HG03103 (cell line): ENCODE measurements around the gene ING4.
"Not testable (repeated sequence)": the region's sequence is repeated elsewhere in the genome, so short reads cannot be mapped to it uniquely, and the experiment has no call there.

Source experiments
- ATAC-seq: cut with Tn5 transposase; IDR thresholded peaks from one replicate; pipeline ENCODE4 v1.9.1; 2021; ENCODE audit warnings: low read depth; ENCODE audit not compliant: unreplicated experiment

Gene ING4

GRCh38 chr12:6662906-6663742, at the start of gene ING4:
TSS of gene ING4 (minus strand) at chr12:6663119. CDS start at chr12:6663101, 18 bp downstream.
- ATAC-seq: peak; percentile 96

GRCh38 chr12:6708960-6709394, 46.1 kb upstream of the ING4 start:
- ATAC-seq: no peak

GRCh38 chr12:6708351-6708750, 45.4 kb upstream of the ING4 start:
- ATAC-seq: not testable (repeated sequence)

DNA sequence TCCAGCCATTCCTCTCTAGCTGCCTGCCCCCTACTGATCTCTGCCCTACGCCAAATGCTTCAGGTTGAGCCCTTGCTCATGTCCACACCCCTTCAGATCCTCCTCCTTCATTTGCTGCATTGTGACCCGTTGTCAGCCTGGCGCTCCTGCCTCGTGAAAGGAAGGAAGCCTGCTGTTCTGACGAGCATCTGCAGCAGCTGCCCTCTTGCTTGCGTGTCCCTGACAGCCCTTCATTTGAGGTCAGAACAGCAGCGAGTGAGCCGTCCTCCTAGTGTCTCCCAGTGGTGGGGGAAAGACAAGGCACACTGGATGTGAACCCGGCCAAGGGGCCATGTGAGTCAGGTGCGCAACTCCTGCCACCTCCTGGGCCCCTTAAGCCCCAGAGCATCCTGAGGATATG, 40.7 kb upstream of the ING4 start:
- ATAC-seq: no peak

- no peak for ATAC-seq
Measured at GRCh38 chr12:6701078-6701768, 38.3 kb upstream of the ING4 start.

DNA sequence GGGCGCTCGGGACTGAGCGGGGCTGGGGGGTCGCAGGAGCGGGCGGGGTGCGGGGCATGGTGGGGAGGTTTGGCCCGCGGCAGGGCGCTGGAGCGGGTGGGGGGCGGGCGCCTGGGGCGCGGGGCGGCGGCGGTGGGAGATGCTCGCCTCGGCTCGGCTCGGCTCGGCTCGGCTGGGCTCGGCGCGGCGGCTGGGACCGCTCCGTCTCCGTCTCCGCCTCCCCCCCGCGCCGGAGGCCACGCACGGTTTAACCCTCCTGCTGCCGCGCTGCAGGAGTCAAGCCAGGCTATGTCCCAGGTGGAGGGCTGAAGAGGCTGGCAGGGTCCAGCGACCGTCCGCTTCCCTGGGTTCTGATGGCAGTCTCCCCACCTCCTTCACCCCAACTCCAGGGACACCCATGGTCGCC, 37.7 kb upstream of the ING4 start, which contains the start of gene PIANP:
PIANP (minus strand) TSS at position 170 of the 406 bp plus-strand sequence. CDS start 2,754 bp downstream, outside the sequence.
- ATAC-seq: no peak

DNA sequence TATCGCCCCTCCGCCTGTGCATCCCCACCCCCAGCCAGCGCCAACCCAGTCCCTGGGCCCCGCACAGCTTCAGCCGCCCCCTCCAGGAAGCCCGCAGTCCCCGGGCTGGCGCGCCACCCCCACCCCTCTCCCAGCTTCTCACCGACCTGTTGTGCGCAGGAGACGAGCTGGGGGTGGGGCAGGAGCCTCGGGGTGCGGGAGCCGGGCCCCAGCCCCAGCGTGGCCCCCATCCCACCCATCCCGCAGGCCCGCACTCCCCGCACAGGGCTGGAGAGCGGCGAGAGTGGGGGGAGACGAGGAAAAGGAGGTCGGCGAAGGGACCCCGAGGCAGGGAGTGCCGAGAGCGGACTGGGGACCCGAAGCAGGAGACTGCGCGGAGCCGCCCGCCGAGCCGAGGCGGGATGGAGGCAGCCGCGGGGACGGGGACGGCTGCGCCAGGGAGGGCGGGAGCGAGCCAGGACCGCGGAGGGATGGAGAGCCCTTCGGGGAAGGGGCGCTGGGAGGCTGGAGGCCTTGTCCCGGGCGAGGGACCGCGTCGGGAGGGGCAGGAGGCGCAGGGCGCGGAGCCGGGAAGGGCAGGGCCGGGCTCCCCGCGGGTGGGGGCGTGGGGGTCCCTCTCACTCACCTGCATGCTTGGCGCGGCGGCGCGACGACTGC, 37.2 kb upstream of the ING4 start:
- ATAC-seq: no peak

DNA sequence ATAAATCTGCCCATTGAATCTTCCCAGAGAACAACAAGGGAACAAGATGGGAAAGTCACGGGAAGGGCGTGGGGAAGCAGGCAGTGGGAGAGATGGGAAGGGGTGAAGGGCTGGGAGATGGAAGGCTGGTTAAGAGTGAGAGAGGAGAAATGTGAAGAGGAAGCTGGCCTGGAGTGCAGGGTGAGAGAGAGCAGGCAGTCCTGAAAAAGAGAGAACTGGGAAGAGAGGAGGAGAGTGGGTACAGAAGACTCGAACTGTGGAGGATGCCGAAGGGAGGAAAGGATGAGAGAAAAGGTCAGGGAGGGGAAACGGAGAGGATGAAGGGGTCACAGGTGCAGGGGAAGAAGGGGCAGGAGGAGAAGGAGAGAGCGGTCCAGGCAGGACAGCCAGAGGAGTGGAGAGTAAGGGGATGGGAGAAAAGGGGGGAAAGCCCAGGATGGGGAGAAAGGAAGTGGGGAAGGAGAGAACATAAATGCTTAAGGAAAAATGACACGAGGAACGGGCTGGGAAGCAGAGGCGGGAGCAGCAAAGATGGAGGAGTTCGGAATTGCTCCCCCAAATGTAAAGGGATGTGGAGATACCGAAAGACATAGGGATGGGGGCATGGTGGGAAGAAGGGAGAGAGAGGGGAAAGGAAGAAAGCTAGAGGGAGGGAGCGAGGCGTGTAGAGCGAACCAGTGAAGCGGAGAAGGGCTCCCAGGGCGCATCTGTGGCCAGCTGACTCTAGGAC, 36.5 kb upstream of the ING4 start:
- no peak for ATAC-seq

DNA sequence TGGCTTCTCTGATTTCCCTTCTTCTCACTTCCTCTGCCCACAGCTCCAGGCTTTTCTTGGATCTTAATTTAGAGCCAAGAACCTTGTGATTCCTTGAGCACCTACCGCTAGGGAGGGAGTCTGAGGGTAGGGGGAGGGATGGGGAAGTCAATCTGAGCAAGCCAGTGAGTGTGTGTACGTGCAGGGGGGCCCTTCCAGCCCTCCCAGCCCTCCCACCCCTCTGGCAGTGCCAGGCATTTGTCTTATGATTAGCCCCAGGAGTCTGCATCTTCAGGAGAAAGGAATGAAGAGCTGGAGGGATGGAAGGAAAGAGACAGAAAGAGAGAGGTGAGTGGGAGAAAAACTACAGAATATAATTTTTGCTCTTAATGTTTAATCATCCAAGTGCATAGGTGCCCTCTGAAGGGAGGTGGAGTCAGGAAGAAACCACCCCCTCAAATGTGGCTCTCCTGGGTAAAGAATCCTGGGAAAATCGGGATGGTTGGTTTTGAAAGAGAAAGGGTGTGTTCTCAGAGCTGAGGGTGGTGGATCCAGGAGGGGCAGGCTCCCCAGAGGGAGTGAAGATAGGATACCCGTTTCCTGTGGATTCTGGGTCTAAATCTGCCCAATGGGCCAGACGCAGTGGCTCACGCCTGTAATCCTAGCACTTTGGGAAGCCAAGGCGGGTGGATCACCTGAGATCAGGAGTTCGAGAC, 35.6 kb upstream of the ING4 start:
- no peak for ATAC-seq

DNA sequence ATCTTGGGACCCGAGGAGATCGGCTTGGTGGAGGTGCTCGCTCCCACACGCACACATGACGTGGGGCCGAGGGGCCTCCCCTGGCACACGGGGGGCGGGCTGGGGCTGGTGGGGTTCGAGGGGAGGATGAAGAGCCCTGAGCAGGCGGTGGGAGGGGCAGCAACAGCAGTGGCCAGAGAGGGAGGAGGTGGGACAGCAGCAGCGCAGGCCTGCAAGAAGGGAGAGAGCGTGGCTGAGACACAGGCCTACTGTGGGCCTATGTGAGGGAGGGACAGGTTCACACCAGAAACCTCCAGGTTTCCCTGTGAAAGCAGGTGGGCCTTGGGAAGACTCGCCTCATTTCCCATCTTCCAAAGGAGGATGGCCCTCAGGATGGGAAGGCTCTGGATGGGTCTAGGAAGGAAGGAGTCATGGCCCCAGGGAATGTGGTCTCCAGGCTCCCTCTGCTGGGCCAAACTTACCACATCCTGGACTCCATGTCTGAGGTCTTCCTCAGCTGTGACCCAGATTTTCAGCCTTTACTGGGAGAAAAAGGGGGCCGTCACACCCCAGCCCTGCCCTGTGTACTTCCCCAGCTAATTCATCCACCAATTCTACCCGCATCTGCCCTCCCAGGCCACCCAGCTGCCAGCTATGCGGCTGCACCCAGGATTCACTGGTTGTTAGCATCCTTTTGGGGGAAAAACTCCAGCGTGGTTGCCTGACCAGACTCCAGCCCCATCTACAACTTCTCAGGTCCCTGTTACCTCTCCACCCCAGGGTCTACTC, 34.8 kb upstream of the ING4 start:
- no peak for ATAC-seq

GRCh38 chr12:6696690-6697583, 34.0 kb upstream of the ING4 start:
- ATAC-seq: no peak

- ATAC-seq: no peak
Measured at GRCh38 chr12:6695313-6696045, 32.6 kb upstream of the ING4 start.

- no peak for ATAC-seq
Measured at GRCh38 chr12:6694701-6695100, 31.8 kb upstream of the ING4 start.

DNA sequence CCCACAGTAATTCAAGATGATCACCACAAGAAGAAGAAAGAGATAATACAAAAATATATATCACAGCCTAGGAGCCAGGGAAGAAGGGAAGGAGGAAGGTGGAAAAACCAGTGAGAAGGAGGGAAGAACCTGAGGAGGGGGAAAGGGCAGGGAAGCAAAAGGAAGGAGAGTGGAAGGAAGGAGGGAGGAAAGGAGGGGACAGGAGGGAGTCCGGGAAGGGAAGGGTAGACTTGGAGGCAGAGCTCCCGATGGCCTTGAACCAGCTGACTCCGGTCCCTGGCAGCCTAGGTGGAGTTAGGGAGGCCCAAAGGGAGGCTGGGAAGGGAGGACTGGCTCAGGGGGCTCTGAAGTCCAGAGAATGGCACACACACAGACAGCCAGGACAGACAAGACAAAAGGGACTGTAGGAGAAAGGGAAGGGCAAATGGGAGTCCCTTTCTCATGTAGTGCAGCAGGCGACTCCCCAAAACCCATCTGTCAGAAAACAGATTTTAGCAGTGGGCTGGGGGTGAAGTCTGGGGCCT, 31.0 kb upstream of the ING4 start:
- no peak for ATAC-seq

DNA sequence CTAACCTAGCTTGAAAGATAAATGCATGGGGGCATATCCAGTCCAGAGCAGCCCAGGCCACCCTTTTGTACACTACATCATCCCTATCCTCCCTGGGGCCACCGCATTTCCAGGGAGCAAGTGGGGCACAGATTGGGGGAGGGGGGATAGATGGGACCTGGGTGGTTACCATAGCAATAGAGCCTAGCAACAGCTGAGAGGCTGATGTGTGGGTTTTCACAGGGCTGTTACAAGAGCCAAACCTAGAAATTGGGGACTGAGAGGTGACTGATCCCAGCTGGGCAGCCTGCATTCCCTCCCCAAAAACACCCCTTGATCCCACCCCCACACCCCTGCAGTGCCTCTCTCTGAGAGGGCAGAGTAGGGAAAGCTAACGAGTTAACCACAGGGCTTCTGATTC, 30.0 kb upstream of the ING4 start:
- ATAC-seq: no peak

- ATAC-seq: no peak
Measured at GRCh38 chr12:6691473-6691872, 28.6 kb upstream of the ING4 start.
